GM18858 (cell line): ENCODE data around the gene TOGARAM1.
A peak's percentile ranks its signal among the peaks of the same experiment; 100 is the strongest.

Source experiments
- ATAC-seq: cut with Tn5 transposase; IDR thresholded peaks from one replicate; pipeline ENCODE4 v1.9.1; 2021; ENCODE audit not compliant: unreplicated experiment

Gene TOGARAM1

DNA sequence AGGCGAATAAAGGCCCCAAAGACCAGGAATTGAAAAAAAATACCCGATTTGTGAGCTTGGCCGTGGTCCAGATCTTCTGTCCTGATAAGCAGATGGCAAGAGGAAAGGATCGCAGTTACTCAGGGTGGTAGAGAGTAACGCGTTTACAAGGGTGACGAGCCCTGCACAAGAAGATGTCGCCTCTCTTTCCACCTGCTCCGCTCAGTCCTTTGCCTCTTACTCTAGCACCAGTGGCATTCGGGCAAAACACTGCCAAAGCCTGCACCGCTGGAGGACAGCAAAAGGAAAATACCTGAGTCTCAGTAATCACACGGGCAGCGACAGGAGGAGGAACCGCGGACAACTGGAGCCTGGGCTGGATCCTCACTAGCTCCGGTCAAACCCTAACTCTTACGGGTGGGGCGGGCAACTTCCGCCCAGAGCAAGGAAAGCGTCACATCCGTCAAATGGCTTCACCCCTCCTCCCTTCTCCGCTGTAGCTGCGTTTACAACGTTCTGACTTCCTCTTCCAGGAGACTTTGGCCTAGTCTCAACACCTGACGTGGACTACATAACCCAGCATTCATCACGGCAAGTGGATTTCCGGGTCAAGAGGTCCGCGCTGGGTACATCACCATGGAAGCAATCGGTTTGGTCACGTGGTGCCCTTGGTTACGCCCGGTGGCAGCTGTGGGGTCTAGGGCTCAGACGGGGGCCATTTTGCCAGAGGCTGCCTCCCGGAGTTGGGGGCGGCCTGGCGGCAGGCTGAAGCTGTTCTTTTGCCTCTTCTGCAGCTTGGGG is at the start of gene TOGARAM1, which contains the start of gene KLHL28:
TSS of gene TOGARAM1 (plus strand) at position 637 of the 780 bp plus-strand sequence. CDS start 232 bp downstream, outside the sequence.
TSS of gene KLHL28 (minus strand) at position 394 of the 780 bp plus-strand sequence. CDS start 16,019 bp downstream, outside the sequence.
- peak; percentile 94 for ATAC-seq

DNA sequence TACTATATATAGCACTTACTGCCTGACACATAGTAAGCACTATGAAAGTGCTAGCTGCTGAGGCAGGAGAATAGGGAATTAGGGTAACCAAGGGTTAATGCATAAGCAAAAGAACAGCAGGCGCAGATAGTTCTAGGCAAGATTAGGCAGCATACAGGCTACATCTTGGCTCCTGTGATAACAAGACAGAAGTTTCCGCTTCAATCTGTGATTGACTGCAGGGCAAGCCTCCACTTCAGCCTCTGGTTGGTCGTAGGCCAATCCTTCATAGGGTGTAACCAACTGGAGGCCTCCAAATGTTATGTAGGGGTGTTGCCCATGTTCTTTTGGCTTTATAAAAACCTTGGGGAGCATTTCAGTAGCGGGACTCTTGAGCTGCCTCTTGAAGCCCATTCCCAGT is 47.1 kb upstream of the TOGARAM1 start:
- no peak for ATAC-seq

- ATAC-seq: no peak
These were observed 33.2 kb upstream of the TOGARAM1 start for GRCh38 chr14:44928793-44929192.

DNA sequence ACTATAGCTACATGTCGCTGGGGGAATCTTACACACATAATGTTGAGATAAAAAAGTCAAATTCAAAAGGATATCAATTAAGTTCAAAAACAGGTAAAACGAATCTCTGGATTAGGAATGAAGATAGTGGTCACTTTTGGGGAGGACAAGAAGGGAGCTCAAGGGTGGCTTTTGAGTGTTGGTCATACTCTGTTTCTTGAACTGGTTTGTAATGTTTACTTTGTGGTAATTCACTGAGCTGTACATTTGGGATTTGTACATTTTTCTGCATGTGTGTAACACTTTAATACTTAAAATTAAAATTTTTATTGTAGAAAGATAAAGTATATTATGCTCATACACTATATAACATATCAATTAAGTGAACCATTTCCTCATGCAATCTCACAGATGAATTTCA is 26.8 kb upstream of the TOGARAM1 start:
- no peak for ATAC-seq

DNA sequence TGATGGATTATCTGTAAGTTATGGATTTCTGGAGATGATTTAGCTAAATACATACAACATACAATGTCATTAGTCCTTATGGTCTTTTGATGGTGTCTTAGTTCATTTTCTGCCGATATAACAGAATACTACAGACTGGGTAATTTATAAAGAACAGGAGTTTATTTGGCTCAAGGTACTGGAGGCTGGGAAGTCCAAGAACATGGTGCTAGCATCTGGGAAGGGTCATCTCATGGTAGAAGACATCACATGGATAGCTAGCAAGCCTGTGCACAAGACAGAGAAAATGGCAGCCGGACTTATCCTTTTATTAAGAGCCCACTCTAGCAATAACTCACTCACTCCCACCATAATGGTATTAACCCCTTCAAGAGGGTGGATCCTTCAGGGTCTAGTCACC is 24.4 kb upstream of the TOGARAM1 start:
- no peak for ATAC-seq

DNA sequence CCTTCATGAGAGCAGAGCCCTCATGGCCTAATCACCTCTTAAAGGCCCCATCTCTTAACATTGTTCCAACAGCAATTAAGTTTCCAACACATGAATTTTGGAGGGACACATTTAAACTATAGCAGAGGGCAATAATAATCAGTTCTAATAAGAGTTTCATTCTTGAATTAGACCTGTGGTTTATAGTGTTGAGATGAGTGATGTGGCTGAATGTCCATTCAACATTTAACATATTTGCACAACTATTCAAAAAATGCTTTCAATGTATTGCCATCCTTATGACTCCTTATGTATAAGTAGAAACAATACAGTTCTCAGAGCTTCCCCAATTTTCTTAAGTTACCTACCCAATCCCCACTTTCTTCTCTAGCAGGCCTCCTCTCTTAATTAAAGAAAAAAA is 21.8 kb upstream of the TOGARAM1 start:
- ATAC-seq: no peak

GRCh38 chr14:44940944-44941343 is 21.0 kb upstream of the TOGARAM1 start:
- ATAC-seq: no peak

DNA sequence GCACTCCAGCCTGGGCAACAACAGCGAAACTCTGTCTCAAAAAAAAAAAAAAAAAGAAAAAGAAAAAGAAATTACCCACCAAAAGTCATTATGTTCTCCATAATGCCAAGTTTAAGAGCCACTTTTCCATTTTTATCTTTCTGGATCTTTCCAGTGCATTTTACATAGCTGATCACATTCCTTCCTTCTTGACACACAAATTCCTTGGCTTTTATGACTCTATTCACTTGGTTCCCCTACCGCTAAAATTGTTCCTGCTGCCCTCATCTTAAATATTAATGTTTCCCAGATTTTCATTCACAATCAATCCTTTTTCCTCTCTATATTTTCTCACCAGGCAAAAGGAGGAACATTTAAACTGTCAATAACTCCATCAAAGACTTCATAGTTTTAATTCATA is 20.4 kb upstream of the TOGARAM1 start:
- no peak for ATAC-seq

GRCh38 chr14:44942436-44942835 is 19.6 kb upstream of the TOGARAM1 start:
- no peak for ATAC-seq

GRCh38 chr14:44944107-44944506 is 17.9 kb upstream of the TOGARAM1 start:
- no peak for ATAC-seq

DNA sequence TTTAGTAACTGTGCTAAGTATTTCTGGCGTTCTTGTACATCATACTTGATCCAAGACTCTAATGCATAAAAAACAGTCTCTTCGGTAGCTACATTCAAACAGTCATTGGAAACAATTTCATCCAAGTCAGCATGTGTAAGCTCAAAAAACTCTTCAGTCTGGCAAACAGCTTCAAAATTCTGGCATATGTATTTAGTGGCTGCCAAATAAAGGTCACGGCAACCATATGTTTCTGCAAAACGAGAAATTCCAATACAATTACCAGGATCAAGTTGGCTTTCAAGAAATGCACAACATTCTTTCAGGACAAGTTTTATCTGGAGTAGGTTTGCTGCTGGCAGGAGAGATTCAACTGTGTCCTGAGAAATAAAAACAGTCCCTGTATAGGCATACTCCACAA is 16.7 kb upstream of the TOGARAM1 start:
- no peak for ATAC-seq

DNA sequence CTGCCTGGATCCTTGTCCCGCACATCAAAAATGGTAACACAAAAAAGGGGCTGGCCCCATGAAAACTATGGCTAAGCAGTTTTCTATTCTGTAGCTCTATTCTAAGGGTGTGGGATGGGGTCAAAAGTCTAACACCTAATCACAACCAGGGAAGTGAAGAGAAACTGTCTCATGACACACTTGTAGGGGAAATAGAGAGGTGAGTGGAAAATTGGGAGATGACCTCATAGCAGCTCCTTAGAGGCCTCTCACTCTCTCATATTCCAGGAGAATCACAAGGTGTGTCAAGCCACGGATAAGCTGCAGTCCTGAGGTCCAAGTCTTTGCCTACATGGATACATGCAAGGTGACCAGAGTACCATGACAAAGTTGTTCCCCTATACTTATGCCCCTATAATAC is 10.9 kb upstream of the TOGARAM1 start:
- ATAC-seq: no peak

GRCh38 chr14:44952391-44953110 is 9.4 kb upstream of the TOGARAM1 start:
- ATAC-seq: no peak

GRCh38 chr14:44954750-44955149 is 7.2 kb upstream of the TOGARAM1 start:
- ATAC-seq: no peak

- ATAC-seq: no peak
These were observed 6.5 kb upstream of the TOGARAM1 start for GRCh38 chr14:44955528-44955927.

DNA sequence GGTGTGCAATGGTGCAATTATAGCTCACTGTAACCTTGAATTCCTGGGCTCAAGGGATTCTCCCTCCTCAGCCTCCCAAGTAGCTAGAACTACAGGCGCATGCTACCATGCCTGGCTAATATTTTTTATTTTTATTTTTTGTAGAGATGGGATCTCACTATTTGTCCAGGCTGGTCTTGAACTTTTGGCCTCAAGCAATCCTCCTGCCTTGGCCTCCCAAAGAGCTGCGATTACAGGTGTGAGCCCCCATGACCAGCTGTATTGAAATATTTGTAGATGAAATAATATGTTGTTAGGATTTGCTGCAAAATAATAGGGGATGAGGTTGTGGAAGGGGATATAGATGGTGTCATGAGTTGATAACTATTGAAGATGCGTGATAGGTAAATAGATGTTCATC is 5.1 kb upstream of the TOGARAM1 start:
- ATAC-seq: no peak

- no peak for ATAC-seq
These were observed 2.5 kb upstream of the TOGARAM1 start for GRCh38 chr14:44959538-44959937.

DNA sequence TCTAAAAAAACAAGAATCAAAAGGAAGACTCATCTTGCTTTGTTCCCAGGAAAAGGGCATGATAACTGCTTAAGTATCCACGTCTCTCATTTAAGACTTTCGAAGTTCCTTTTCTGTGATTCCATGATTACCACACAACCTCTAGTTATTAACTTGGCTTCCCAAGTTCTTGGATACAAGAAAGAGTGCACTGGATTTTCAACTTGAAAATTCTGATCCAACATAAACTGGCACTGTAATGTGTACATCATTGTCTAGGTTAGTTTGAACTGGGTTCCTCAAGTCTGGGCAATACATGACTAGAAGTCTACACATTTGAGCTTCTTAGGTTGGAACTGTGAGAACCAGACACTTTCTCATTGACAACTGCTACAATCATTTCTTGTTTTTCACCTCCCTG is 1.8 kb upstream of the TOGARAM1 start:
- no peak for ATAC-seq

- ATAC-seq: no peak
These were observed 1.3 kb upstream of the TOGARAM1 start for GRCh38 chr14:44960646-44961045.

GRCh38 chr14:44961151-44961553 is 838 bp upstream of the TOGARAM1 start:
- peak; percentile 16 for ATAC-seq

- peak; percentile 15 for ATAC-seq
These were observed 499 bp downstream of the TOGARAM1 start for GRCh38 chr14:44962334-44963043.
